Measurements from ENCODE around the gene ACVR1B.

ACVR1B gene

DNA sequence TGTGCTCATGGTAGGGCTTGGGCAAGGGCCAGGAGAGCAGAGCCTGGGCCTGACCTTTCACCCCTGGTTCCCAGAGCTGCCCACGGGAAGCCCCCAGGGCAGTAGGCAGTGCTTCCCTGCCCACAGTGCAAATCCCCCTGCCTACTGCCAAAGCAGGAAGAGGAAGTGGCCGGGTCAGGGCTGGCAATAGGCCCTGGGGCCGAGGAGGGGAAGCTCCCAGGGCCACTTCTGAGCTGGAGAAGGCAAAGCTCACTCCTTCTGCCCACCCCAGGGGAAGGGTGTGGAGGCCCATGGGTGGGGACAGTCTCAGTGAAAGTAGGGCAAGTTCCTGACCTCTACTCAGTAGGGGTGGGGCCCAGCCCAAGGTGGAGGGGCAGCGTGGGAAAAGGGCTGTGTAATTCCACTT is 94.3 kb downstream of the ACVR1B start:
- no peak for DNase-seq (ENCODE audit: low read depth)

Data from non-pigmented ciliary epithelial cell (primary cell).